ENCODE measurements around the gene PABPN1.

PABPN1 gene

GRCh38 chr14:23356662-23357061, 35.4 kb downstream of the PABPN1 start:
- Histone ChIP-seq H3K79me2 (ENCODE audit: control insufficient read depth, low read length) (no peaks in the 10 kb centered on the region), H3K4me2 (ENCODE audit: low read length) (no peak overlapping the region), H3F3A (ENCODE audit: control insufficient read depth, insufficient read depth) (no peaks in the 10 kb centered on the region), H3K36me3 (ENCODE audit: control insufficient read depth, low read length) (no peaks in the 10 kb centered on the region), H3K9me3 (ENCODE audit: control insufficient read depth, insufficient read depth, low read length) (no peaks in the 10 kb centered on the region), H4K20me1 (ENCODE audit: control insufficient read depth, insufficient read depth, low read depth, low read length) (no peaks in the 10 kb centered on the region), H3K4me3 (ENCODE audit: low read length) (no peak overlapping the region), H3K4me1 (ENCODE audit: control insufficient read depth, low read length) (no peaks in the 10 kb centered on the region), H3K9me2 (replicated peaks; ENCODE audit: control insufficient read depth, low read length) (no peaks in the 10 kb centered on the region), H3K27ac (ENCODE audit: low read depth, low read length) (no peak overlapping the region), H3K27me3 (ENCODE audit: control insufficient read depth, low read length) (no peaks in the 10 kb centered on the region)
- TF ChIP-seq CTCF (IDR thresholded peaks at IDR 0.05; ENCODE audit: low read depth, low read length, poor library complexity, severe bottlenecking): no peak
- no peak for TF ChIP-seq EZH2phosphoT487 (IDR thresholded peaks at IDR 0.05; ENCODE audit: borderline replicate concordance, low read length)

DNA sequence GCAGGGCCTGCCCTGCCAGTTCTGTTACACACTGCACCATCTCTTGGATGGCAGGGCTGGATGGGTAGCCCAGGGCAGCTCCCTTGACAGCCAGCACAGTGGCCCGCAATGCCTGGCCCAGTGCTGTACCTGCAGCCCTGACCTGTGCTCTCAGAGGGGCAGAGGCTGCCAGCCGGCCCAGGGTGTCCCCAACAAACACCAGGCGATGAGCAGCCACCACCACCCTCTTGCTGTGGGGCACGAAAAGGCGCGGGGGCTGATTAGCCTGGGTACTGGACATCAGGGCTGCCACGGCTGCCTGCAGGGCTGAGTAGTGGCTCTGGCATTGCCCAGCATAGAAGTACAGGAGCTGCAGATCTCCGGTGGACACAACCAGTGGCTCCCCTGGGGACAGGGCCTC, 36.0 kb downstream of the PABPN1 start:
- Histone ChIP-seq H3F3A (ENCODE audit: control insufficient read depth, insufficient read depth) (no peaks in the 10 kb centered on the region), H3K9me3 (ENCODE audit: control insufficient read depth, insufficient read depth, low read length) (no peaks in the 10 kb centered on the region), H3K27me3 (ENCODE audit: control insufficient read depth, low read length) (no peaks in the 10 kb centered on the region), H3K4me1 (ENCODE audit: control insufficient read depth, low read length) (no peaks in the 10 kb centered on the region), H3K4me2 (ENCODE audit: low read length) (no peak overlapping the region), H3K36me3 (ENCODE audit: control insufficient read depth, low read length) (no peaks in the 10 kb centered on the region), H3K9me2 (replicated peaks; ENCODE audit: control insufficient read depth, low read length) (no peaks in the 10 kb centered on the region), H3K4me3 (ENCODE audit: low read length) (no peak overlapping the region), H3K27ac (ENCODE audit: low read depth, low read length) (no peak overlapping the region), H4K20me1 (ENCODE audit: control insufficient read depth, insufficient read depth, low read depth, low read length) (no peaks in the 10 kb centered on the region), H3K79me2 (ENCODE audit: control insufficient read depth, low read length) (no peaks in the 10 kb centered on the region)
- TF ChIP-seq CTCF (IDR thresholded peaks at IDR 0.05; ENCODE audit: low read depth, low read length, poor library complexity, severe bottlenecking): no peak
- TF ChIP-seq EZH2phosphoT487 (IDR thresholded peaks at IDR 0.05; ENCODE audit: borderline replicate concordance, low read length): no peak

GRCh38 chr14:23358042-23358441, 36.8 kb downstream of the PABPN1 start:
- H3K4me1 ChIP-seq (ENCODE audit: control insufficient read depth, low read length): no peaks in the 10 kb centered on the region
- H3K36me3 ChIP-seq (ENCODE audit: control insufficient read depth, low read length): no peaks in the 10 kb centered on the region
- H3K27me3 ChIP-seq (ENCODE audit: control insufficient read depth, low read length): no peaks in the 10 kb centered on the region
- H3K9me3 ChIP-seq (ENCODE audit: control insufficient read depth, insufficient read depth, low read length): no peaks in the 10 kb centered on the region
- no peaks in the 10 kb centered on the region for H3K9me2 ChIP-seq (replicated peaks; ENCODE audit: control insufficient read depth, low read length)
- no peak overlapping the region for H3K4me3 ChIP-seq (ENCODE audit: low read length)
- H4K20me1 ChIP-seq (ENCODE audit: control insufficient read depth, insufficient read depth, low read depth, low read length): no peaks in the 10 kb centered on the region
- no peaks in the 10 kb centered on the region for H3F3A ChIP-seq (ENCODE audit: control insufficient read depth, insufficient read depth)
- H3K4me2 ChIP-seq (ENCODE audit: low read length): no peak overlapping the region
- H3K79me2 ChIP-seq (ENCODE audit: control insufficient read depth, low read length): no peaks in the 10 kb centered on the region
- no peak overlapping the region for H3K27ac ChIP-seq (ENCODE audit: low read depth, low read length)
- TF ChIP-seq EZH2phosphoT487 (IDR thresholded peaks at IDR 0.05; ENCODE audit: borderline replicate concordance, low read length) (no peak), CTCF (IDR thresholded peaks at IDR 0.05; ENCODE audit: low read depth, low read length, poor library complexity, severe bottlenecking) (no peak)

All from DOHH2 (cell line).